ENCODE measurements around the gene ATP6V0C.
"Not testable (repeated sequence)": the region's sequence is repeated elsewhere in the genome, so short reads cannot be mapped to it uniquely, and the experiment has no call there.

ATP6V0C gene

DNA sequence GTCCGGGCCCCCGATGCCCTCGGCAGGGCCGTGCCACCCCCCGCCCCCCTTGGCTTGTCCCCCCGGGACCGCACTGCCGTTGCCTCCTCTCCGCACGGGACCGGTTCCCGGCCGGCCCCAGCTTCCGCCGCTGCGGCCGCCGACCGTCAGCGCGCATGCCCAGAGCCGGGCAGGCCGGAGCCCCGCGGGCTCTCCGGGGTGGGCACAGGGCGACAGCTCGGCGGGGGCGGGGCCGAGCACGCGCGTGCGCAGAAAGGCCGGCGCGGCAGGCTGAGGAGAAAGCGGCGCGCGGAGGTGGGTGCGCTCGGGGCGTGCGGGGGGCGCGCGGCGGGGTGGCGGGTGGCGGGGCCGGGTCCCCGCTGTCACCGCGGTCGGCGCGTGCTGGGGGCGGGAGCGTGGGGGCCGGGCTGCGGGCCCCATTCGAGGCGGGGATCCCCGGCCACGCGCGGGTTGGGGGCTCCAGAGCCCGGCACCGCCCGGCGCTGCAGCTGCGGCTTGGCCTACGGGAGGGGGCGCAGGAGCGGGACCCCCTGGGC, 38.8 kb upstream of the ATP6V0C start, which contains the start of gene TBC1D24:
Gene TBC1D24, plus strand, starts transcription at position 251 of the 536 bp plus-strand sequence. CDS start 21,022 bp downstream, outside the sequence.
- peak in 50 of 51 donors; percentile 33 to 92 (median 76) for DNase-seq

DNA sequence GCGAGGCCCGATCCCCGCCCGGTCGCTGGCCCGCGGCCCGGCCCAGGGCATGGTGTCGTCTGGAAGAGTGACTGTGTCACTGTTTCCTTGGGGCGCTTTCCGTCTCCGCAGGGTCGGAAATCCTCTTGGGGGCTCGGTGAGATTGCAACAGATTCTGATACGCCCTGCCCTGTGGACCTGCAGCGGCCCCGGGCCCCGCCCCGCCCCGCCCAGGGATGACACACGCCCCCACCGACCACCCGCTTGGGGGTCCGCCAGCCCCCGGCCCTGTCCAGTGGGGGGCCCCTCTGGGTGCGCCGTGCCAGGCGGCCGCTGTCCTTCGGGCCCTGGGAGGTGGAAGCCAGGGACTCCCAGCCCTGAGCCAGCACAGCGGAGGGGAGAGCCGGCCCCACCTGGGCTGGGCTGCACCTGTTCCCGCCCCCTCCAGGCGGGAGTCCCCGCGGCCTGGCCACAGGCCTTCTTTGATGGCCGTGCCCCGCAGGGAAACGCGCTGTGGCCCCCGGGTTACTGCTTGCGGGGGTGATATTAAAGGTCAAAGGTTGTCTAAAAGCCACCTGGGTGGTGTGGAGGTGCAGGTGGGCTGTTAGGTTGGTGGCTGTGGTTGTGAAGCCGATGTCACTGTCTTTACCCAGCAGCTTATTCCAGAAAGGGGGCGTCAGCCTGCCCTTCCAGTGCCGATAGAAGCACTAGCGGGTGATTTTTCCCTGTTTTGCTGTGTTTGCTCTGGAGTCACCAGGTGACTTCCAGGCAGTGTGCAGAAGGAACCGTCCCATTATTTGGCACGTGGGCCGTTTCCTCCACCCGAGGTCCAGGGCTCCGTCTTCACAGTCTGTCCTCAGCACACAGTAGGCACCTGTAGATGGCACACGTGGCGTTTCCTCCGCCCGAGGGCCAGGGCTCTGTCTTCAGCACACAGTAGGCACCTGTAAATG, 38.1 kb upstream of the ATP6V0C start:
- peak in 2 of 51 donors; percentile 5 to 60 for DNase-seq

DNA sequence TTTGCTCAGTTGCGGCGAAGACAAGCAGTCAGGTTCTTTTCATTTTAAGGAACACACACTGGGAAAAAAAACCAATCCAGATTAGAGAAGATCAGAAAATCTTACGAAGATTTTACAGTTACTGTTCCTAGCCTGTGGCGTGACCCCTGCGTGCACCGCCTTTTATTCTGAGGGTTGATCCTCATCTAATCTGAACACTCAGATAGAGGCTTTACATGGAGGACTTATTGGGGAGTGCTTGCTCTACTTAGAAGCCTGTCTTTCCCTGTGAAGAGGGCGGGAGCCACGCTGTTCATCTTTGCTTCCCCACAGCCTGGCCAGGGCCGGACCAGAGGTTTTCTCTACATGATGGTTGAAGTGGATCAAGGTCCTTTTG, 37.4 kb upstream of the ATP6V0C start:
- no peak for DNase-seq

DNA sequence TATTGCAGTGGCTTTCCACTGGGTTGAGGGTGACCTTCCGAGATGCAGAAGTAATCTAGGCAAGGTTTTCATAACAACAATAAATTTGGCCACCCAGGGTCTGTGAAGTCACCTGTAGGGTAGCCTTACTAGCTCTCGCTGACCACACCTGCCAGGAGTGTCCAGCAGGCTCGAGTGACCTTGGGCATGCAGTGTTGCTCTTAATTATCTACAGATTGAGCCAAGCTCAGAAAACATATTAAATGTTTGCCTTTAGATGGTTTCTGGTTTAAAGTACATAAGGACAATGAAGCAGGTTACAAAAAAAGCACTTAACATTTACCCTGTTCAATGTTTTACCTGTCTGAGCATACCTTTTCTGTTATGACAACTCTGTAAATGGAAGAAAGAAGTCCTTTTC, 37.0 kb upstream of the ATP6V0C start:
- DNase-seq = no peak

DNA sequence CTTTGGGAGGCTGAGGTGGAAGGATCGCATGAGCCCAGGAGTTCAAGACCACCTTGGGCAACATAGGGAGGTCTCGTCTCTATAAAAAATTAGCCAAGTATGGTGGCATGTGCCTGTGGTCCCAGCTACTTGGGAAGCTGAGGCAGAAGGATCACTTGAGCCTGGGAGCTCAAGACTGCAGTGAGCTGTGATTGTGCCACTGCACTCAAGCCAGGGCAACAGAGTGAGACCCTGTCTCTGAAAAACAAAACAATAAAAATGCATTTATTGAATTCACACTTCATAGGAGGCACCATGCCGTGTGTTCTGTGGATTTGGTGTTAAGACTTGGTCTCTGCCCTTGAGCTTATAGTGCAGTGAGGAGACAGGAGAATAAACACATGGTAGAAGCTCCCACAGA, 36.4 kb upstream of the ATP6V0C start:
- no peak for DNase-seq

DNA sequence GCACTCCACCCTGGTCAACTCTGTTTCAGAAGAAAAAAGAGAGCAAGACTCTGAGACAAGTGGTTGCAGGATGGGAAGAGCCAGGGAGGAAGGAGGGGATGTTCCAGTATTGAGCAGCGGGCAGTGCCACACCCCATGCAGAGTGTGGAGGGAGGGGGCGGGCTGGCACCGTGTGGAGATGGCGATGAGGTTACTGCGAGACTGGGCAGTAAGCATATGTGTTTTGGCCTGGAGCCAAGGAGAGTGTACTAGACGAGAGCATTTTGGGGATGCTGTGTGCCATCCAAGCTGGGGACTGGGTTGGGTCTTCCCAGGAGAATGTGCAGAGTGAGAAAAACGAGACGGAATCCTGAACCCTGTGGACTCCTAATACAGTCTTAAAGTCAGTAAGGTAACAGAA, 35.5 kb upstream of the ATP6V0C start:
- no peak for DNase-seq

DNA sequence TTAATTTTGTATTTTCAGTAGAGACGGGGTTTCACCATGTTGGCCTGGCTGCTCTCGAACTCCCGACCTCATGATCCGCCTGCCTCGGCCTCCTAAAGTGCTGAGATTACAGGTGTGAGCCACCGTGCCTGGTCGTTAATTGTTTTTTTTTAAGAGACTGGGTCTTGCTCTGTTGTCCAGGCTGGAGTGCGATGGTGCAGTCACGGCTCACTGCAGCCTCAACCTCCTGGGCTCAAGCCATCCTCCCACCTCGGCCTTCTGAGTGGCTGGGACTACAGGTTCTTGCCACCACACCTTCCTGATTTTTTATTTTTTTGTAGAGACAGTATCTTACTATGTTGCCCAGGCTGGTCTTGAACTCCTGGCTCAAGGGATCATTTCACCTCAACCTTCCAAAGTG, 33.8 kb upstream of the ATP6V0C start:
- DNase-seq = not testable (repeated sequence)

DNA sequence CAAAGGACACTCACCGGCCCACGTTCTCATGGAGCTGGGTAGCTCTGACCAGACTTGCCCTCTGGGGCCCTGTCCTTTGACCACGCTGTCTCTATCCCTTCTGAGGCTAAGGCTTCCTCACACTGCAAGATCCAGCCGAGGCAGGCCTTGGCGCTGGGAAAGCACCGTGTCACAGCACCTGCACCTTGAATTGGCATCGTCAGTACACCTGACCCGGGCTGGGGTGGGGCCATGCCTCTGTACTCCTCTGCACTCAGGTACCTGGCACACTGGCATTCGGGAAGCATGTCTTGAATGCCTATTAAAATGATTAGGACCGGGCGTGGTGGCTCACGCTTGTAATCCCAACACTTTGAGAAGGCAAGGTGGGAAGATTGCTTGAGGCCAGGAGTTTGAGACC, 32.8 kb upstream of the ATP6V0C start:
- no peak for DNase-seq

DNA sequence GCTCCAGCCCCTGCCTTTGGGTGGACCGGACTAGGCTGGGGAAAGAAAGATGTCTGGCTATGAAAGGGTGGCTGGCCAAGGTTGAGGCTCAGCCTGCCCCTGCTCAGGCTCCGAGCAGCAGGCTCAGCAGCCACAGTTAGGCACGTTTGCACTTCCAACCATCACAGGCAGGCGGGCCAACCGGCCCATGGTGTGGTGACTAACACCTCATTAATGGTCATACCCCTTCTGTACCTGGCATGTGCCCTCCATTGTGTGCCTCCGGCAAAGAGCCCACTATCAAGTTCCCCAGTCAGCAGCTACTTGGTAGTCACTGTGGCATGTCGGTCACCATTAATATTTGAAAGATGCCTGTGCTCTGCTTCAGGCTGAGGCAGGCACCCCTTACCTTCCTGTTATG, 32.1 kb upstream of the ATP6V0C start:
- no peak for DNase-seq

DNA sequence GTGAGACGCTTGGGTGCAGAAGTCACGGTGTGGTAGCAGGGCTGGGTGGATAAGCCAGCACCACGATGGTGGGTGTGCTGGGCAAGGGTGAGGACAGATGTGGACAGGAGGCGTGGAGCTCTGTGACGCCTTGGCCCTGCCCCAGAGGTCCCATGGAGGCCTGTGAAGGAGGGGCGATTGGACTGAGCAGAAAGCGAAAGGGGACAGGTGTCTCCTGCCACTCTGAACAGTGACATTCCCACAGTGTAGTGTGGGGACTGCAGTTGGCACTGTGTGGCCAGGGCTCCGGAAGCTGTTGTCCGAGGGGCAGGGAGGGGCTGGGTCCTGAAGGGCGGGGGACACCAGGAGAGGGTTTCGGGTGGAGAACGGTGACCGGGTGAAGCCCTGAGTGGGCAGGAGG, 31.5 kb upstream of the ATP6V0C start:
- DNase-seq = no peak

DNA sequence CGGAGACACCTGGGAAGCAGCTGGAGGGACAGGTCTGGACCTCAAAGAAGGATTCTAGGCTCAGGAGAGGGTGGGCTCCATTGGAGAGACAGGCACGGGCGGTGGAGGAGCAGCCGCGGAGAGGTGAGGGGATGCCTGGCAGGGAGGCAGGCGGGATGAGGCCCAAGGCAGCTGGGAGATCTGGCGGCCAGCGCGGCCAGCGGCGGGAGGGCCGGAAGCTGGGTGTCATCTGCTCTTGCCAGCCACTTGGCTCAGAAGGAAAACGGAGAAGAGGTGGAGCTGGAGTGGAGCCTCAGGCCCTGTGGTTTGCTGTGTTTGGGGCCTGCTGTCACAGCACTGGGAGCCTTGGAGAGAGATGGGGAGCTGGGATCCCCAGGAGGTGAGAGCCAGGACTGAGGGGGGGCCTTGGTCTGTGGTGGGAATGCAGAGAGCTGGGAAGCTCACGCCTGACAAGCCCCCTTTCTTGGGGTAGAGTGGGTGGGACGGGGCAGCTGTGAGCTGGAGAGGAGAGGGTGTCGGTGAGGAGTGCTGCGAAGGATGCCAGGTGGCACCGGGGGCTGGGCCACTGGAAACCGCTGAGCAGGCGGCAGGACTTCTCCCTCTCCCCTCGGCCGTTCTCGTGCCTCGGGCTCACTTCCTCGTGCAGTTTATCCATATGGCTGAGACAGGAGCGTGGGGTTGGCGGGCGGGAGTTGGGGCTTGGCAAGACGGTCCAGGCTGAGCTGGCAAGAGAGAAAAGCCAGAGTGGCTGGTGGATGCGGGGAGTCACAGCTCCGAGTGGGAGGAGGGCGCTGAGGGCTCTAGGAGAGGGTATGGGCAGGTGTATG, 30.8 kb upstream of the ATP6V0C start:
- peak in 42 of 51 donors; percentile 15 to 81 (median 50) for DNase-seq

DNA sequence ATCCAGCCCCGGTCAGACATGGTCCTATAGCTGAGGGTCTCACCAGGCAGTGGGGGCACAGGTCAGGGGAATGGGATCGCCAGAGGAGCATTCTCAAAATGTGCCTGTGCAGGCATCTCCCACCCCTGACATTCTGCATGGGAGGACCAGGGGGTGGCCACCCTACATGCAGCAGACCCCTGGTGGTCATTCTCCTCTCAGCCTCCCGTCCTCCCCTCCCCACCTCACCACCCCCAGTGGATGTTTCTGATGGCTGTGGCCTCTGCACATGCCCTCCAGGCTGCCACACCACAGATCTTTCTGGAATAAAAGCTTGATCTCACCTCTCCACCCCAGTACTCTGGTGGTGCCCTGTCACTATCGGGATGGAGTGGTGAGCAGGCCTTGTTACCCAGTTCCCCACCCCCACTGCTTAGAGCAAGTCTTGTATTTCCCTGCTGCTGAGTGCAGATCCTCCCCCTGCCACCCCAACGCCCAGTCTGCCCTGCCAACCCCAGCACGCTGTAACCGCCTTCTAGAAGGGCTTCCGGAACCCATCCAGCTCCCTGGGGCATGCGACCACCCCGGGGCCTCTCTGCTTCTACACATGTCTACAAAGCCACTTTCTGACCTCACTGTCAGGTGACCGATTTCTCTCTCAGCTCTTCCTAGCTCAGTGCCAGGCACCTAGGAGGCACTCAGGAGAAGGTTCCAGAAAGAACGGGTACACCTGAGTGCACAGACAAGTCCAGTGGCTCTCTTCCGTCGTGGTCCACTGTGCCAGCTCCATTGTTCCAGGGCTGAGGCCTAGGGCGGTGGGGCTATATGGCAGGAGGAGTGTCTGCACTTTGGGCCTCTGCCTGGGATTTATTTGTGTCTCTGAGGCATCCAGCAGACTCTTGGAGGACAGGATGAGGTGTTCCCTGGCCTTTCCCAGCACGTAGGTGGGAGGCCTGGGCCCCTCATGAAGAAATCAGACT, 29.5 kb upstream of the ATP6V0C start:
- no peak for DNase-seq

DNA sequence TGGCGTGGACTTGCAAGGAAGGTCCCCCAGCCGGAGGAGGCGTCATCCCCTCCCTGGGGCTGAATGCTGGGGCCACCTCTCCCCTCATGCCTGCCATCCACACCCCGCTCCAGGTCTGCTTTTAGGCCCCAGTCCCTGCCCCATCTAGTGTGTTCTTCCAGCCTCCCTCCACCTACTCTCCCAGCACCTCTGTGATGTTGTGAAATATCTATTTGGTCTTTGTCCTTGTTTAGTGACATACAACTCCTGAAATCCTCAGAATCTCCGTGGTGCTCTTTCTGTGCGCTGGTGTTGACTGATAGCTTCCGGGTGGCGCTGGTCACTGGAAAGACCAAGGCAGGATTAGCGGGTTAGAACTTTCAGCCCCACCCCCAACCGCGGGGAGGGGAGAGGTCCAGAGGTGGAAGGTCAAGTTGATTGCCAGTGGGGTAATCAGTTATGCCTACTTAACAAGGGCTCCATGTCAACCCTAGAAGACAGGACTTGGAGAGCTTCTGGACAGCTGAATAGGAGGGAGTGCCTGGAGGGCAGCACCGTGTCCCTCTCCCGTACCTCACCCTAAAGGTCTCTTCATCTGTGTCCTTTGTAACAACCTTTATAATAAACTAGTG, 28.7 kb upstream of the ATP6V0C start:
- DNase-seq = no peak

DNA sequence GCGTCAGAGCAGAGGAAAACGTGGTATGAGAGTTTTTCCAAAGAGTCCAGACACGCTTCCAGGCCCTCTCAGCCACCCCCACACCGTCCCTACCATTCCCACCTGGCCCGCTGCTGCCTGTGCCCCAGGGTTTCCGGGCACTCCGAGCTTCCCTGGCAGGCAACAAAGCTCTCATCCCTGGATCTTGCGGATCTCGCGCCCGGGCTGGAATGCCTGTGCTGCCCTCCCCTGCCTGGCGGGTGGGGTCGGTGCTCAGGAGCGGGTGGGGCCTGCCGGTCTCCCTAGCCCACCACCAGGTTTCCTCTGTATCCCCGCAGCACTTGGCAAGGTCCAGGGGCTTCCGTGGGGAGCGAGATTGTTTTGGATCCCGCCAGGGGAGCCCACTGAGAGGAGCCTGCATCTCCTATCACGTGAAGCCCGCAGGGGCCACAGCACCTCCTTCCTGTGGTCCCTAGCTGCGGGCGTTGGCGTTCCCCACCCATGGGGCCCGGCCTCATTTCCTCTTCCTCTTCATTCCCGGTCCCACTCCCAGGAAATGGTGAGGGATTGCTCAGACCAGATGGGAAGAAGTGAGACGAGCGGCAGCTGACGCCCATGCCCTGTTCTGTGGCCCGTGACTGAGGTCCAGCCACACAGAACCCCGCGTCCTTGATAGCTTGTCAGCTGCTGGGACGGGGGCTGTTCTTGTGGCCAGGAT, 27.8 kb upstream of the ATP6V0C start:
- no peak for DNase-seq

DNA sequence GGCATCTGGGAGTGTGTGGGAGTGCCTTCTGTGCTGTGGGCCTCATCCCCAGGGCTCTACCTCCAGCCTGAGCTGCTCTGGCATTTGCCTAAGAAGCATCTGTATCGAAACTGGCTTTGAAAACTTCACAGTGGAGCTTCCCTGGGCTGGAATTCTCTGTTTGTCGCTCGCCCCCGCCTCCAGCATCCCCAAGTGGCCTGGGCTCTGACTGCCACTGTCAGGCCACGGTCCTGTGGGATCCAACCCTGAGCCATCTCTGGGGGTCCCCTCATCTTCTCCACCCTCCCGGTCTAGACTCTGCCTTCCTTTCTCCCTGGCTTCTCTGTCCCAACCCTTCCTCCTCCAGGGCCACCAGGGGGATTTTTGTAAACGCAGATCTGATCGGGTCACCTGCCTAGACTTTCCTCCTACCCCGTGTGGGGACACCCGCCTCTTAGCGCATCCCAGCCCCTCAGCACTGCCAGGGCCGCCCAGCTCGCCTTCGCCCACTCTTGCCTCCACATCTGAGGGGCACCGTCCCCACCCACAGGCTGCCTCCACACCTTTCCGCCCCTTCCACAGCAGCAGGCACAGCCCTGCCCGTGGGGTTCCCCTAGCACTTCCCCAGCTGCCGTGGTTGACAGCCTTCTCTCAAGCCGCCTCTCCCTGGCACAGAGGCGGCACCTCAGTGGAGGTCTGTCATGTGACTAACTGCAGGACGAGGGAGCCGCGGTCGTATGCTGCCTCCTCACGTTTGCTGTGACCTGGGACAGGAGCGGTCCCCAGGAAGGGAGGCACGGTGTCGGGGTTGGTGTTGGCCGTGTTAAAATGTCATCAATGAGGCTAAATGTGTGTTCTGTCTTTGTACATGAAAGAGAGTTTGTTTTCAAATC, 26.9 kb upstream of the ATP6V0C start:
- DNase-seq = peak in 28 of 51 donors; percentile 12 to 82 (median 40)

DNA sequence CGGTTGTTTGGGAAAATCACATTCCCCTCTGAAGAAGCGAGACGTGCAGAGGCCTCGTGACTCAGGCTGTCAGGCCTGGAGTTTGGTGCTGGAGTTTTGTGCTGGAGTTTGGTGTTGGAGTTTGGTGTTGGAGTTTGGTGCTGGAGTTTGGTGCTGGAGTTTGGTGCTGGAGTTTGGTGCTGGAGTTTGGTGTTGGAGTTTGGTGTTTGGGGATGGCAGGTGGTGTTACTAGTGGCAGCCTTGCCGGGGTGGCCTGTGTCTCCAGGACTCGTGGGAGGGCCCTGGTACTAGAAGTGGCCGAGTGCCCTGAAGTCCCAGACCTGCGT, 26.3 kb upstream of the ATP6V0C start:
- no peak for DNase-seq

DNA sequence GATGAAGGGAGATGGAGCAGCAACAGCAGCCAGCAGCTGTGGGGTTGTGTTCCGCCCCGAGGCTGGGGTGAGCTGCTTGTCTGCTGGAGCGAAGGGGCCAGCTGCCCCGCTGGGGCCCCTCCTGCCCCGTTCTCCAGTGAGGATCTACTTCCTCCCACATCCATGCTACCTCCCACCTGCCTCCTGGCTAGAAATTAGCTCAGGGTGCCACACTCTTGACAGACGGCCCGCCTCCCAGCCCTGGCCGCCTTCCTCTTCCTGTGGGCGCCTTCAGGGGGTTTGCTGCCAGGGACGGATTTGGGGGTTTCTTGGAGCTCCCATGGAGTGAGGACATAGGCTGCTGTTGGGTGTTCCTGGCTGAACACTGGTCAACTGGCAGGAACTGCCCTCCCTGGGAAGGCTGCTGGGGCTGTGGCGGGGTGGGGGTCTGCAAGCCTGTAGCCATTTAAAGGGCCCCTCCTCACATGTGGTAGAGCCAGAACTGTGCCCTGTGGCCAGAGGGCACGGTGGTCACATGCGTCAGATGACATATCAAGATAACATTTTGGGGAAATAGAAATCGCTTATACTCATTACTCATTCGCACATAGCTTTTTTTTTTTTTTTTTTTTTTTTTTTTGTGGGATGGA, 25.7 kb upstream of the ATP6V0C start:
- no peak for DNase-seq

DNA sequence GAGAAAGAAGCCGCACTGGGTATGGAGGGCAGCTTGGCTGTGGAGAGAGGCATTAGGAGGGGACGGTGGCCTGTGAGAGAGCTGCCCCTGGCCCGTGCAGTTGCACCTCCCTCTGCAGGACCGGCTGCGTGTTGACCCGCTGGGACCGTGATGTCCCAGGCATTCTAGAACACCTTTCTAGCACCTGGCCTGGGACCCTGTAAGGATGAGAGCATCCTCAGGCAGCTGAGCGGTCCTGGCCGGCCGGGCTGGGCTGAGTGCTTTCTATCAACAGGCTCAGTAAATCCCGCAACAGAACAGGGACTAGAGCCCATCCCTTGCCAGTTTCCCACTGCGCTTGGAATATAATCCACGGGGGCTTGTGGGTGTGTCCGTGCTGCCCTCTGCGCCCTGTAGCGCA, 24.2 kb upstream of the ATP6V0C start:
- no peak for DNase-seq

Measured in hypothalamus (tissue), 51 donors.